GM21447 (cell line): ENCODE measurements around the gene LRRK1.

Experiments
- ATAC-seq: cut with Tn5 transposase; IDR thresholded peaks from one replicate; pipeline ENCODE4 v1.9.1; 2021; ENCODE audit not compliant: unreplicated experiment

Gene LRRK1

GRCh38 chr15:101020451-101020850 lies 101.3 kb downstream of the LRRK1 start:
- no peak for ATAC-seq

- no peak for ATAC-seq
Measured at GRCh38 chr15:101020945-101021344, 101.8 kb downstream of the LRRK1 start.

- ATAC-seq, result no peak
Measured at GRCh38 chr15:101022306-101022705, 103.1 kb downstream of the LRRK1 start.

- no peak for ATAC-seq
Measured at GRCh38 chr15:101022876-101023275, 103.7 kb downstream of the LRRK1 start.

GRCh38 chr15:101023501-101024072 lies 104.4 kb downstream of the LRRK1 start:
- no peak for ATAC-seq

- no peak for ATAC-seq
Measured at GRCh38 chr15:101024073-101024695, 105.0 kb downstream of the LRRK1 start.

GRCh38 chr15:101024706-101025500 lies 105.7 kb downstream of the LRRK1 start:
- no peak for ATAC-seq

- ATAC-seq, result no peak
Measured at GRCh38 chr15:101025501-101025885, 106.3 kb downstream of the LRRK1 start.

GRCh38 chr15:101025896-101026631 lies 106.9 kb downstream of the LRRK1 start:
- no peak for ATAC-seq

- ATAC-seq, result no peak
Measured at GRCh38 chr15:101026656-101027272, 107.6 kb downstream of the LRRK1 start.

GRCh38 chr15:101027273-101027901 lies 108.2 kb downstream of the LRRK1 start:
- no peak for ATAC-seq

- ATAC-seq, result no peak
Measured at GRCh38 chr15:101027920-101028319, 108.8 kb downstream of the LRRK1 start.

GRCh38 chr15:101028321-101028720 lies 109.2 kb downstream of the LRRK1 start:
- no peak for ATAC-seq

- no peak for ATAC-seq
Measured at GRCh38 chr15:101028772-101029438, 109.7 kb downstream of the LRRK1 start.

GRCh38 chr15:101029971-101030661 lies 111.0 kb downstream of the LRRK1 start:
- ATAC-seq, result no peak

- ATAC-seq, result no peak
Measured at GRCh38 chr15:101031213-101031612, 112.1 kb downstream of the LRRK1 start.

- ATAC-seq, result no peak
Measured at GRCh38 chr15:101033801-101034200, 114.6 kb downstream of the LRRK1 start.

- ATAC-seq, result no peak
Measured at GRCh38 chr15:101035611-101036010, 116.5 kb downstream of the LRRK1 start.

GRCh38 chr15:101036189-101036588 lies 117.0 kb downstream of the LRRK1 start:
- ATAC-seq, result no peak
